GM21825 (cell line): ENCODE data around the gene CABP1.
A peak's percentile ranks its signal among the peaks of the same experiment; 100 is the strongest.

Experiments
- ATAC-seq: cut with Tn5 transposase; IDR thresholded peaks from one replicate; pipeline ENCODE4 v1.9.1; 2021; ENCODE audit warnings: mild to moderate bottlenecking, moderate library complexity; ENCODE audit not compliant: unreplicated experiment

CABP1 gene

DNA sequence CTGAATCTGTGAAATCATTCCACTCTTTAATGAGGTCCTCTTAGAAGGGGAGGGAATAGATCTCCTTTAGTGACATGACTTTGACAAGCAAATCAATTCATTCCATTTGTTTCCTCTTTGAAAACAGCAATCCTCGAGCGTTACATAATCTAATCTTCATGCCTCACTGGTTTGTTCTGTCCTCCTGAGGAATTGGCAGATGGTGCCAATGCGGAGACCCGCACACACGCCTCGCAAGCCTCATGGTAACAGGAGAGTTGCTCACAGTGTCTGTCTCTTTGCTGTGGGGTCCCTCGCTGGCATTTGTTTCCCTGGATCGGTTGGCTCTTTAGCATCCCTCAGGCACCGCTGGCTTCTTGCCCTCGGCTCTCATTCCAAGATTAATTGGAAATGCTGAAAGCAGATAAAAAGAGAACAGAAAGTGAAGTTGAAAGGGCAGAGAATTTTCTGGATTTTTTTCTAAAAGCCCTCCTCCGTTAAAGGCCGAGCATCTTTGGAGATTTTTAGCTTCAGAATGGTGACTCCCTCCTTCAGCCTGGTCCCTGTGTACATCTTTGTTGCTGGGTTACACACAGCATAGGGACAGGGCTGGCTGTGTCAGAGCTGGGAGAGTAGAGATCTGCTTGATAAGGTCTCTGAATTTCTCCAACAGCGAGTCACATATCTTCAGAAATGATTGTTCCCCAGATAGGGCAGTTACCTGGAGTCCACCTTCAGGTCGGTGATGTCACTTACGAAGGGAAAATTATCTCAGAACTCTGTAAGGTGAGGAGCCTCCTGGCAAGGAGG, 10.1 kb upstream of the CABP1 start:
- ATAC-seq, result no peak

DNA sequence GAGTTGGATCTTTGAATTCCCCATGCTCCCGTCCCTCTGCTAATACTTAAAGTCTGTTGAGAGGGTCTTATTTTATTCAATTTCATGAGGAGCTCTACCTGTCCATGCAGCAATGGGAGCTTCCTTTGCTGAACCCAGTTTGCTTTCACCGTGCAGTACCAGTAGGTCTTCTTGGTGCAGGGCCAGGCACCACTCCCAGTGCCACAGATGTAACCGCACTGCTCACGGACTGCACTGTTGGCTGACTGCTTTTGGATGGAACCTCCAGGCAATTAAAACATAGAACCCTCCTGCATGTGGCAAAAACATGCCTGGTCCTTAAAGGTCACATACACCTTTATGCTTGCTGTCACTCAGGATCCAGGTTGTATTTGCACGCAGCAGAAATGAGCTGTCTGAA, 9.3 kb upstream of the CABP1 start:
- ATAC-seq, result no peak

GRCh38 chr12:120640861-120641833, 721 bp downstream of the CABP1 start:
- peak; percentile 28 for ATAC-seq

DNA sequence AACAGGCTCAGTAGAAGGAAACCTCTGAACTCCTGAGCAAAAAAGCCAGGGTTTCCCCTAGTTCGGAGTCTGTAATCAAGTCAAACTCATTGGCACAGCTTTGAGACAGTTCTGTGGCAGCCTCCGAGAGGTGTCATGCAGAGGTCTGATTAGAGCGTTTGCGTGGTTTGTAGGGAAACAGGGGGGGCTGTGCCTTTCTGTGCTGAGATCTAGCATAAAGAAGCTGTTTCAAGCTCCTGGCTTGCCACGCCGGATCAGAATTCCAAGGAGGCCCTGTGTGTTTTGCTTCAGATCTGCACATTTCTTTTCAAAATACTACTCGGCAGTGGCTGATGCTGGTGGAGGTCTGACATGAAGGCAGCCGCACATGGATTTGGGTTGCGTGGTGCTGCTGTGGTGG, 1.7 kb downstream of the CABP1 start:
- no peak for ATAC-seq

DNA sequence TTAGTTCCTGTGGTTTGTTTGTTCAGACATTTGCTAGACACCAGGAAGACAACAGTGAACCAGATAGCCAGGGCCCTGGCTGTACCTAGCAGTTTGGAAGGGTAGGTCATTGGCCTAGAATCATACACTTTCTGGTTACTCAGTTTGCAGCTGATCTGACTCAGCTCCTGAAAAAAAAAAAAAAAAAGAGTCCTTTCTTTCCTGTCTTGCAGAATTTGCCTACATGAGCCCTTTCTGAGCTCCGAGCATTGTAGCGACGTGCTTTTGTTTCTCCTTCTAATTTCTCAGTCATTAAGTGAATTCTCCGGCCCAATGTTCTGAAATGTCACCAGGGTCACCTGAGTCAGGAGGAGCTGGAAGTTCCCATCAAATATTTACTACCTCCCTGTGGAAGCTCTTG, 2.4 kb downstream of the CABP1 start:
- no peak for ATAC-seq

DNA sequence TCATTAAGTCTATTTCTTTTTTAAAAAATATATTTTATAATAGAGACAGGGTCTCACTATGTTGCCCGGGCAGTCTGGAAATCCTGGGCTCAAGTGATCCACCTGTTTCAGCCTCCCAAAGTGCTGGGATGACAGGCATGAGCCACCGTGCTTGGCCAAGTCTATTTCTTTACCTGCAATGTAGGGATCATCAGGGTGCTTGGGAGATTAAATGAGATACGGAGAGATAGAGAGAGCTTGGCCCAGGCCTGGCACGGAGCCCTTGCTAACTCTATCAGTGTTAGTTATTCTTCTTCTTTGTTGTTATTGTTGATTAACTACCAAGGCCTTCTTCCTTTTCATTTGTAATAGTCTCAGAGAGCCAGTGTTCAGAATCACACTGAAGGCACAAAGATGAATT, 3.1 kb downstream of the CABP1 start:
- ATAC-seq, result no peak

- ATAC-seq, result no peak
Measured at GRCh38 chr12:120646044-120646443, 5.6 kb downstream of the CABP1 start.

DNA sequence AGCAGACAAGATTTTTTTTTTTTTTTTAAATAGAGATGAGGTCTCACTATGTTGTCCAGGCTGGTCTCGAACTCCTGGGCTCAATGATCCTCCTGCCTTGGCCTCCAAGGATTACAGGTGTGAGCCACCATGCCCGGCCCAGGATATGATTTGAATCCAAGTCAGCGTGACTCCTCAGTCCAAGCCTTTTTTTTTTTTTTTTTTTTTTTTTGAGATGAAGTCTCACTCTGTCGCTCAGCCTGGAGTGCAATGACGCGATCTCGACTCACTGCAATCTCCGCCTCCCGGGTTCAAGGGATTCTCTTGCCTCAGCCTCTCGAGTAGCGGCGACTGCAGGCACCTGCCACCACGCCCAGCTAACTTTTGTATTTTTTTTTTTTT, 6.9 kb downstream of the CABP1 start:
- ATAC-seq, result no peak

DNA sequence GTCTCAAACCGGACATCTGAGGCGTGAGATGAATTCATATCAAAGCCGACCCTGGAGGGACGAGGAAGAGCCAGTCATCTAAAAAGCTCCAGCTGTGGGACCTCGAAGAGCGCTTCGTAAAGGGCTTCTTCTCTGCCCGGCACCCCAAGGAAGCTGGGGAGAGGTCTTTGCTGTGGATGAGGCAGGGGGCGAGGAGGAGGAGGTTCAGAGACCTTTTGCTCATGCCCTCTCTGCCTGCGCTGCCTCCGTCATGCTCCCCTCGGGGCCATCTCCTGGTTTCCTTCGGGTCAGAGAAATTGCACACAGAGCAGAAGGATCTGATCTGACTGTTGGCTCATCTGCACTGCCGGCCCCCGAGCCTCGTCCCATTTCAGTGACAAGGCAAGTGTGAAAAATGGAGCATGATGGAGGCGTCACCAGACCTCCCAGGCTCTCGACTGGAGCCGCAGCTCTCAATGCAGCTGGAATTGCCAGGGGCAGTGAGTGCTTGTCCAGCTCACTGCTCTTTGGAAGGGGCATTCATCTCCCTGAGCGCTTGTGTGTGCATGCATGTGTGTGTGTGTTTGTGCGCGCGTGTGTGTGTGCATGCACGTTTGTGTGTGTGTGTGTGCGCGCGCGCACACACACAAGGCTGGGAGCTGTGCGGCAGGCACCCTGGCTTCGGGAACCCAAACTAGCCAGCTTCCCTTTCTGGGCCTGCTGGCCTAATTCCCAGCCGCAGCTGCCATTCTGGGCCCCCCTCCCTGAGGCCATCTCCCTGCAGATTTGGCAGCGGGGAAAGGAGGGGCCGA, 9.2 kb downstream of the CABP1 start:
- ATAC-seq, result no peak

GRCh38 chr12:120650233-120650690, 9.8 kb downstream of the CABP1 start:
- no peak for ATAC-seq

GRCh38 chr12:120651821-120652220, 11.4 kb downstream of the CABP1 start:
- ATAC-seq, result no peak

- no peak for ATAC-seq
Measured at GRCh38 chr12:120652656-120653435, 12.4 kb downstream of the CABP1 start.

DNA sequence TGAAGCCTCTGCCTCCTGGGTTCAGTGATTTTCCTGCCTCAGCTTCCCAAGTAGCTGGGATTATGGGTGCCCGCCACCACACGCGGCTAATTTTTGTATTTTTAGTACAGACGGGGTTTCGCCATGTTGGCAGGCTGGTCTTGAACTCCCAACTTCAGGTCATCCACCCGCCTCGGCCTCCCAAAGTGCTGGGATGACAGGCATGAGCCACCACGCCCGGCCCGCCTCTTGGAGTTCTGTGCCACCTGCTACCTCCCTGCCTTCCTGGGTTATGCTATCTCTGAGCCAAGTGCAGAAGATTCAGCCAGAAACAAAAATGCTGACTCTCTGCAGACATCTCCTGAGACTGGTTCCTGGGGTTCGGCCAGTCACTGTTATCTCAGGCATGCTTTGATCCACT, 13.2 kb downstream of the CABP1 start:
- ATAC-seq, result no peak

DNA sequence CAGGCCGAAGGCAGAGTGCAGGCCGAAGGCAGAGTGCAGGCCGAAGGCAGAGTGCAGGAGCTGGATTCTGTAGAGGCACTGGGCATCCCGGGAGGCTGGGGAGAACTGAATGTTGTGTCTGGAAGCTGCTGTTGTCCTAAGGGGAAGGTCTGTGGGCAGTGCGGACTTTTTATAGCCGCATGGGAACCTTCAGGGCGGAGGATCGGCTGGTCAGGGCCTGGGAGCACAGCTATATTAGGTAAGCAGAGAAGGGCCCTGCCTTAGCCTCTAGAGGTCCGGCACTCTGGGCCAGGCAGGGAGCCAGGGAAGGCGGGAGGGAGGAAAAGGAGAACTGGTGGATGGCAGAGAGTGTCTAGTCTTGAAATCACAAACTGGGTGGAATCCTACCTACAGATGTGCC, 14.2 kb downstream of the CABP1 start:
- ATAC-seq, result no peak

- ATAC-seq, result no peak
Measured at GRCh38 chr12:120656008-120656407, 15.6 kb downstream of the CABP1 start.

DNA sequence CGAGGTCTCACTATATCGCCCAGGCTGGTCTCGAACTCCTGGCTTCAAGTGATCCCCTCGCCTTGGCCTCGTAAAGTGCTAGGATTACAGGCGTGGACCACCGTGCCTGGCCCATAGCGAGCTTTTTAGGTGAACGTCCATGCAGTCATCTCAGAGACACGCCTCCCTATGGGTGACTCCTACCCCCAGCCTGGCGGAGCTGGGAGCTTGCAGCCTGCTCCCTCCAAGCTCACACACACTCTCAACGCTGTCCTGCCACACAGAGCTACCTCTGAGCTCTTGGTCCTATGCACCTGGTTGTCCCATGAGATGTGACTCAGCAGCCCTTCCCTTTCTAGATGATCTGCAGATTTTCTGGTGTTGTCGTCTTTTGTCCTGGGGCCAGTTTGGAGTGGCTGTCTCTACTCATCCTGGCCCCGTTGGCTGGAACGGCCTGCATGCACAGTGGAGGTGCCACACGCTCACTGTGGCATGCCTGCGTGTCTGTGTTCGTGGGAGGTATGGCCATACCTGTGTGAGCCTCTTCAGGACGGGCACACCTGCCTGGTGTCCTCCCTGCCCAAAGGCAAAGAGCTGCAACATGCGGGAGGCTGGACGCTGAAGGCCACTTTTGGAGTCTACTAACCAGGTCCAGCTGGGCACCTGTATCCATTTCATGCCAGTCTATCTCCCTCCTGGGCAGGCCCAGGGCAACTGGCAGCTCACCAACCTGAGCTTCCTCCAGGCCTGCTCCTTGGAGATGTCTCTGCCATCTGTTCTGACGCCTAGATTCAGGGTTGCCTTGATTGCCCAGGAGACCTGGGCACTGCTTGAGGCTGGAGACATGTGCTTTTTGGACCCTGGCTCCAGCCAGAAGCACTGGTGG, 18.1 kb downstream of the CABP1 start:
- ATAC-seq, result no peak

- ATAC-seq, result no peak
Measured at GRCh38 chr12:120659151-120659525, 18.7 kb downstream of the CABP1 start.

DNA sequence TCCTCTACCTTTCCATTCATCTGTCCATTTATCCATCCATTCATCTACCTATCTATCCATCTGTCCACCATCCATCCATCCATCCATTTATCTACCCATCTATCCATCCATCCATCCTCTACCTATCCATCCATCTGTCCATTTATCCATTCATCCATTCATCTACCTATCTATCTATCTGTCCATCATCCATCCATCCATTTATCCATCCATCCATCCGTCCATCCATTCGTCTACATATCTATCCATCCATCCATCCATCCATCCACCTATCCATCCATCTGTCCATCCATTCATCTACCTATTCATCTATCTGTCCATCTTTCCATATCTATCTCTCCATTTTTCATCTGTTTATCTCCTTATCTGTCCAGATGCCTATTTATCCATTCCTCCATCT, 21.0 kb downstream of the CABP1 start:
- ATAC-seq, result no peak

GRCh38 chr12:120662879-120663278, 22.5 kb downstream of the CABP1 start:
- peak; percentile 67 for ATAC-seq
